HepG2 (cell line): ENCODE measurements around the gene SHISA6. TPM values are rescaled to one million over a fixed set of nuclear protein-coding genes. Genes with fewer than 3 reads are reported as not detected.

Experiments
- ATAC-seq: fragments of 200-7000 bp; cut with Tn5 transposase; 3 replicates; pipeline ENCODE4 v1.9.1; 2020; ENCODE audit warnings: mild to moderate bottlenecking, moderate library complexity
- BruUV-seq: library from RNA; stranded (reverse); fragments of 400-500 nt; replicated peaks from 2 replicates; lab custom pipeline; 2021; lab: Mats Ljungman, UMichigan
- CTCF ChIA-PET: fragments of 300-600 bp; formaldehyde crosslinking; extraction: SDS; loops from one replicate; lab custom pipeline; 2021; ENCODE audit warnings: low total read pairs, inconsistent platforms, low intra/inter-chr PET ratio; lab: Yijun Ruan, JAX
- POLR2A ChIA-PET: fragments of 350-600 bp; sonication (Branson Sonifier 250); formaldehyde crosslinking; loops from one replicate; lab custom pipeline; 2020; ENCODE audit warnings: antibody characterized with exemption, inconsistent platforms; lab: Yijun Ruan, JAX
- DNase-seq: peaks from one replicate; pipeline ENCODE4 v3.0.0-alpha.2; 2015; ENCODE audit warnings: low spot score
- FAIRE-seq: peaks from 3 replicates; lab custom pipeline; 2011; peaks lifted over from hg19 to GRCh38; lab: Jason Lieb, UNC
- H2AFZ ChIP-seq: one replicate; pipeline ENCODE4 v1.6.1; 2011; ENCODE audit warnings: low read length, inconsistent platforms
- H3K27ac ChIP-seq: fragments of 300-600 bp; 3 replicates; pipeline ENCODE4 v1.8.0; 2011; ENCODE audit warnings: mixed run types, mild to moderate bottlenecking, mixed read lengths, low read length, inconsistent platforms; ENCODE audit not compliant: insufficient read depth; ENCODE audit errors: extremely low read length
- H3K27me3 ChIP-seq, 2 experiments: fragments of 200-600 bp in 1 of 2; 2 replicates in 1 of 2; 3 replicates in 1 of 2; pipeline versions ENCODE4 v1.6.0 to v1.8.0; 2011; ENCODE audit warnings: low read length in 2 of 2, mild to moderate bottlenecking in 2 of 2, moderate library complexity in 2 of 2, inconsistent platforms in 1 of 2; ENCODE audit not compliant: insufficient read depth in 2 of 2, control insufficient read depth in 1 of 2
- H3K36me3 ChIP-seq, 2 experiments: fragments of 200-600 bp in 1 of 2; replicated peaks in 1 of 2; 2 replicates in 1 of 2; 3 replicates in 1 of 2; pipeline versions ENCODE4 v1.5.1 to v1.8.0; 2011; ENCODE audit warnings: low read length in 2 of 2, inconsistent platforms in 1 of 2; ENCODE audit not compliant: insufficient read depth in 2 of 2, control insufficient read depth in 1 of 2
- H3K4me1 ChIP-seq: 2 replicates; pipeline ENCODE4 v1.5.1; 2012; ENCODE audit warnings: low read length, inconsistent platforms; ENCODE audit not compliant: insufficient read depth
- H3K4me2 ChIP-seq: 2 replicates; pipeline ENCODE4 v1.6.0; 2011; ENCODE audit warnings: low read depth, low read length, inconsistent platforms
- H3K4me3 ChIP-seq, 3 experiments: fragments of 200-600 bp in 1 of 3; sonication (generic), shearing (Covaris generic) in 1 of 3; replicated peaks in 1 of 3; 2 replicates each; pipeline ENCODE4 v1.5.1; 2011 to 2016; ENCODE audit warnings: low read length in 3 of 3, inconsistent platforms in 2 of 3, low read depth in 2 of 3, mild to moderate bottlenecking in 2 of 3, control low read depth in 1 of 3, mixed read lengths in 1 of 3; ENCODE audit not compliant: insufficient read depth in 1 of 3
- H3K79me2 ChIP-seq: one replicate; pipeline ENCODE4 v1.6.1; 2011; ENCODE audit warnings: low read length, inconsistent platforms; ENCODE audit not compliant: insufficient read depth
- H3K9ac ChIP-seq: 2 replicates; pipeline ENCODE4 v1.6.0; 2011; ENCODE audit warnings: mild to moderate bottlenecking, low read depth, low read length, inconsistent platforms; ENCODE audit not compliant: insufficient read depth
- H3K9me3 ChIP-seq: 2 replicates; pipeline ENCODE4 v1.5.1; 2012; ENCODE audit warnings: mild to moderate bottlenecking, low read length
- H4K20me1 ChIP-seq: 2 replicates; pipeline ENCODE4 v1.6.0; 2011; ENCODE audit warnings: inconsistent platforms, mild to moderate bottlenecking, low read length, moderate library complexity; ENCODE audit not compliant: insufficient read depth
- CCAR2 ChIP-seq: fragments of 200-400 bp; formaldehyde crosslinking; optimal IDR thresholded peaks from 2 replicates; pipeline ENCODE3; 2018; ENCODE audit warnings: low read depth, mild to moderate bottlenecking, low read length, moderate library complexity
- JUN ChIP-seq: sonication (generic); formaldehyde crosslinking; IDR thresholded peaks from 2 replicates; pipeline ENCODE4 v1.4.0; 2020; ENCODE audit warnings: mild to moderate bottlenecking, missing genetic modification reagents
- MBNL3 ChIP-seq: fragments of 250-450 bp; sonication (Bioruptor Pico); conservative IDR thresholded peaks from 2 replicates; pipeline ENCODE4 v1.8.0; 2022; ENCODE audit warnings: mild to moderate bottlenecking, inconsistent platforms
- NR2F1 ChIP-seq, 2 experiments: fragments of 450-650 bp in 1 of 2; formaldehyde crosslinking in 1 of 2; IDR thresholded peaks; 2 replicates each; pipeline versions ENCODE4 v1.5.0 to v1.6.1; 2016 to 2020; ENCODE audit warnings: mild to moderate bottlenecking in 1 of 2, missing compliant biosample characterization in 1 of 2, missing genetic modification reagents in 1 of 2, moderate library complexity in 1 of 2
- PHB2 ChIP-seq: fragments of 450-650 bp; IDR thresholded peaks from 2 replicates; pipeline ENCODE4 v1.6.1; 2018; ENCODE audit not compliant: partially characterized antibody
- TP53 ChIP-seq: sonication (generic); formaldehyde crosslinking; conservative IDR thresholded peaks from 2 replicates; pipeline ENCODE4 v1.4.0; 2020; ENCODE audit warnings: missing genetic modification reagents
- ZNF180 ChIP-seq: sonication (generic); formaldehyde crosslinking; IDR thresholded peaks from 2 replicates; pipeline ENCODE4 v1.4.0; 2020; ENCODE audit warnings: low read depth, missing genetic modification reagents, borderline replicate concordance
- ZNF232 ChIP-seq: sonication (generic); formaldehyde crosslinking; IDR thresholded peaks from 2 replicates; pipeline ENCODE4 v1.4.0; 2020; ENCODE audit warnings: missing genetic modification reagents, borderline replicate concordance
- ZNF263 ChIP-seq: sonication (generic); formaldehyde crosslinking; IDR thresholded peaks from 2 replicates; pipeline ENCODE4 v1.4.0; 2020; ENCODE audit warnings: missing genetic modification reagents
- ZNF430 ChIP-seq: sonication (generic); formaldehyde crosslinking; IDR thresholded peaks from 2 replicates; pipeline ENCODE4 v1.9.0; 2021; ENCODE audit warnings: mild to moderate bottlenecking, missing genetic modification reagents
- ZNF674 ChIP-seq: sonication (generic); formaldehyde crosslinking; IDR thresholded peaks from 2 replicates; pipeline ENCODE4 v1.5.0; 2020; ENCODE audit warnings: low read depth, mild to moderate bottlenecking, missing genetic modification reagents
- ZNF713 ChIP-seq: sonication (generic); formaldehyde crosslinking; IDR thresholded peaks from 2 replicates; pipeline ENCODE4 v1.4.0; 2020; ENCODE audit warnings: mild to moderate bottlenecking, missing genetic modification reagents
- ZNF841 ChIP-seq: sonication (generic); formaldehyde crosslinking; IDR thresholded peaks from 2 replicates; pipeline ENCODE4 v1.8.1; 2023; ENCODE audit warnings: missing genetic modification reagents, borderline replicate concordance
- WGBS: methylation state at CpG from one replicate; pipeline ENCODE4 v1.1.6; 2017; ENCODE audit warnings: low lambda C conversion rate; 5-methylcytosine and 5-hydroxymethylcytosine counted together
- in situ Hi-C: cut with HindIII; loops from 2 replicates; pipeline ENCODE4 v1.10.0; 2017; ENCODE audit warnings: low pct_unique_long_range_greater_than_20kb; ENCODE audit not compliant: extremely low pct_ligation_motif_present
- intact Hi-C: fragments of 100-400 bp; cut with micrococcal nuclease; formaldehyde crosslinking; loops from one replicate; pipeline ENCODE4 v1.10.0; 2022; ENCODE audit not compliant: unreplicated experiment
- polyA plus RNA-seq, 8 experiments: library from polyadenylated mRNA; depleted of rRNA in 3 of 8; stranded (reverse) in 7 of 8; unstranded in 1 of 8; fragments of >200 nt; fragmentation: Illumina TruSeq in 4 of 8; extraction: Trizol in 4 of 8; gene quantifications; 2 replicates each; pipeline versions ENCODE4 v1.2.1 to v1.2.3, GENCODE V29; 2011 to 2016; ENCODE audit warnings: low read depth in 4 of 8, missing spikeins in 1 of 8, mixed read lengths in 1 of 8; ENCODE audit not compliant: insufficient read depth in 1 of 8
- total RNA-seq, 5 experiments: library from RNA; depleted of rRNA; stranded (reverse); fragments of >200 nt; fragmentation: Illumina TruSeq; extraction: Trizol; gene quantifications; 2 replicates each; pipeline ENCODE4 v1.2.3, GENCODE V29; 2016; ENCODE audit warnings: low read depth in 1 of 5
- TF ChIP-seq, protein P1 (sequence below): sonication (generic); formaldehyde crosslinking; IDR thresholded peaks from 2 replicates; pipeline ENCODE4 v1.9.0; 2021; ENCODE audit warnings: missing genetic modification reagents, borderline replicate concordance
- TF ChIP-seq, protein P2 (sequence below): sonication (generic); formaldehyde crosslinking; IDR thresholded peaks from 2 replicates; pipeline ENCODE4 v1.4.0; 2020; ENCODE audit warnings: missing genetic modification reagents
- TF ChIP-seq, protein P3 (sequence below): sonication (generic); formaldehyde crosslinking; IDR thresholded peaks from 2 replicates; pipeline ENCODE4 v1.8.0; 2022; ENCODE audit warnings: mild to moderate bottlenecking, missing genetic modification reagents, moderate library complexity
- TF ChIP-seq, protein P4 (sequence below), 2 experiments: IDR thresholded peaks; 2 replicates each; pipeline ENCODE4 v1.6.1; 2011 to 2012; ENCODE audit warnings: low read length in 2 of 2, borderline replicate concordance in 1 of 2, low read depth in 1 of 2, mild to moderate bottlenecking in 1 of 2, moderate library complexity in 1 of 2

Gene SHISA6
- total and polyA plus RNA-seq, 2 of the 13 experiments (the other 11 are each of a cell fraction or from before 2014, with no cell fraction given), result not detected

DNA sequence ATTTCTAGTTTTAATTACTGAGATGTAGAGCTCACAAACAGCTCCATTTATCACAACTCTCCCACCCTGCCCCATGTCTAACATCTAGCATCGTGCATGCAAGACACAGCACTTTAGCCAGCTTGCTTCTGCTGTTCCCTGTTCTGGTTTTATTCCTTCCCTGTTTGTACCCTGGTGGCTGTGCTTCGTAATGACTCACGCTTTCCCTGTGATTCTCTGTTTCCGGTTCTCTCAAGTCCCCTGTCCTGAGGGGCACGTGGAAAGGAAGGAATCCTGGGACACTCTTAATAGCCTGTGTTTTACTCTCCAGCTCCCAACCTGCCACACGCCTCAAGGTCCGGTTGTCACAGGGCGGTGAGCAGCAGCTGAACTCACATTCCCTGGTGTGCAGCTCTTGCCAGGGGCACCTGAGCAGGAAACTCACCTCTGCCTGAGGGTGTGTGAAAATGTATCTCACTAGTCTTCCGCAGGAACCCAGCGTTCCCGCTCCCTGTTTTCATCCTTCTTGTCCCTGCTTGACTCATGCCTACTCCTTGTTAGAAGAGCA, 10.6 kb downstream of the SHISA6 start:
- H3K36me3 ChIP-seq, result no peaks in the 10 kb centered on the region
- no peaks in the 10 kb centered on the region for H3K79me2 ChIP-seq
- H3K9me3 ChIP-seq, result no peaks in the 10 kb centered on the region
- H4K20me1 ChIP-seq, result no peaks in the 10 kb centered on the region
- in situ Hi-C loops, result no loop called here
- H3K4me3 ChIP-seq, result no peak overlapping the region
- H3K4me2 ChIP-seq, result no peak overlapping the region
- WGBS, result 15% methylated on average over 9 of the region's 11 CpGs
- CTCF ChIA-PET, result no interaction called here
- peaks cover 0 to 18% of the 10 kb centered on the region in 2 experiments; a peak in 2 of 5 replicates for H3K27me3 ChIP-seq
- H2AFZ ChIP-seq, result no peak overlapping the region
- no peak for DNase-seq
- intact Hi-C loops, result no loop called here
- no peak overlapping the region for H3K9ac ChIP-seq
- no peaks in the 10 kb centered on the region for H3K4me1 ChIP-seq
- no peak for FAIRE-seq
- ATAC-seq, result no peak
- no peak overlapping the region for H3K27ac ChIP-seq
- BruUV-seq, result no TSS peak
- POLR2A ChIA-PET, result no interaction called here
- no peak for TF ChIP-seq NR2F1 (CRISPR knock-in tag; IDR thresholded peaks at IDR 0.05)
- TF ChIP-seq ZNF232 (CRISPR knock-in tag), result no peak
- TF ChIP-seq MBNL3, result no peak
- TF ChIP-seq ZNF180 (CRISPR knock-in tag), result no peak
- no peak for TF ChIP-seq ZNF674 (CRISPR knock-in tag)
- TF ChIP-seq, protein P1, sequence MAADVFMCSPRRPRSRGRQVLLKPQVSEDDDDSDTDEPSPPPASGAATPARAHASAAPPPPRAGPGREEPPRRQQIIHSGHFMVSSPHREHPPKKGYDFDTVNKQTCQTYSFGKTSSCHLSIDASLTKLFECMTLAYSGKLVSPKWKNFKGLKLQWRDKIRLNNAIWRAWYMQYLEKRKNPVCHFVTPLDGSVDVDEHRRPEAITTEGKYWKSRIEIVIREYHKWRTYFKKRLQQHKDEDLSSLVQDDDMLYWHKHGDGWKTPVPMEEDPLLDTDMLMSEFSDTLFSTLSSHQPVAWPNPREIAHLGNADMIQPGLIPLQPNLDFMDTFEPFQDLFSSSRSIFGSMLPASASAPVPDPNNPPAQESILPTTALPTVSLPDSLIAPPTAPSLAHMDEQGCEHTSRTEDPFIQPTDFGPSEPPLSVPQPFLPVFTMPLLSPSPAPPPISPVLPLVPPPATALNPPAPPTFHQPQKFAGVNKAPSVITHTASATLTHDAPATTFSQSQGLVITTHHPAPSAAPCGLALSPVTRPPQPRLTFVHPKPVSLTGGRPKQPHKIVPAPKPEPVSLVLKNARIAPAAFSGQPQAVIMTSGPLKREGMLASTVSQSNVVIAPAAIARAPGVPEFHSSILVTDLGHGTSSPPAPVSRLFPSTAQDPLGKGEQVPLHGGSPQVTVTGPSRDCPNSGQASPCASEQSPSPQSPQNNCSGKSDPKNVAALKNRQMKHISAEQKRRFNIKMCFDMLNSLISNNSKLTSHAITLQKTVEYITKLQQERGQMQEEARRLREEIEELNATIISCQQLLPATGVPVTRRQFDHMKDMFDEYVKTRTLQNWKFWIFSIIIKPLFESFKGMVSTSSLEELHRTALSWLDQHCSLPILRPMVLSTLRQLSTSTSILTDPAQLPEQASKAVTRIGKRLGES, result no peak
- no peak for TF ChIP-seq ZNF713 (CRISPR knock-in tag)
- no peak for TF ChIP-seq CCAR2
- TF ChIP-seq, protein P2, sequence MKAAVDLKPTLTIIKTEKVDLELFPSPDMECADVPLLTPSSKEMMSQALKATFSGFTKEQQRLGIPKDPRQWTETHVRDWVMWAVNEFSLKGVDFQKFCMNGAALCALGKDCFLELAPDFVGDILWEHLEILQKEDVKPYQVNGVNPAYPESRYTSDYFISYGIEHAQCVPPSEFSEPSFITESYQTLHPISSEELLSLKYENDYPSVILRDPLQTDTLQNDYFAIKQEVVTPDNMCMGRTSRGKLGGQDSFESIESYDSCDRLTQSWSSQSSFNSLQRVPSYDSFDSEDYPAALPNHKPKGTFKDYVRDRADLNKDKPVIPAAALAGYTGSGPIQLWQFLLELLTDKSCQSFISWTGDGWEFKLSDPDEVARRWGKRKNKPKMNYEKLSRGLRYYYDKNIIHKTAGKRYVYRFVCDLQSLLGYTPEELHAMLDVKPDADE (CRISPR knock-in tag), result no peak
- no peak for TF ChIP-seq ZNF430
- TF ChIP-seq PHB2, result no peak
- TF ChIP-seq, protein P3, sequence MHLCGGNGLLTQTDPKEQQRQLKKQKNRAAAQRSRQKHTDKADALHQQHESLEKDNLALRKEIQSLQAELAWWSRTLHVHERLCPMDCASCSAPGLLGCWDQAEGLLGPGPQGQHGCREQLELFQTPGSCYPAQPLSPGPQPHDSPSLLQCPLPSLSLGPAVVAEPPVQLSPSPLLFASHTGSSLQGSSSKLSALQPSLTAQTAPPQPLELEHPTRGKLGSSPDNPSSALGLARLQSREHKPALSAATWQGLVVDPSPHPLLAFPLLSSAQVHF (CRISPR knock-in tag), result no peak
- no peak for TF ChIP-seq ZNF841
- no peak for TF ChIP-seq ZNF263 (CRISPR knock-in tag)
- no peak for TF ChIP-seq JUN (CRISPR knock-in tag)
- no peak for TF ChIP-seq TP53 (CRISPR knock-in tag)
- TF ChIP-seq, protein P4, sequence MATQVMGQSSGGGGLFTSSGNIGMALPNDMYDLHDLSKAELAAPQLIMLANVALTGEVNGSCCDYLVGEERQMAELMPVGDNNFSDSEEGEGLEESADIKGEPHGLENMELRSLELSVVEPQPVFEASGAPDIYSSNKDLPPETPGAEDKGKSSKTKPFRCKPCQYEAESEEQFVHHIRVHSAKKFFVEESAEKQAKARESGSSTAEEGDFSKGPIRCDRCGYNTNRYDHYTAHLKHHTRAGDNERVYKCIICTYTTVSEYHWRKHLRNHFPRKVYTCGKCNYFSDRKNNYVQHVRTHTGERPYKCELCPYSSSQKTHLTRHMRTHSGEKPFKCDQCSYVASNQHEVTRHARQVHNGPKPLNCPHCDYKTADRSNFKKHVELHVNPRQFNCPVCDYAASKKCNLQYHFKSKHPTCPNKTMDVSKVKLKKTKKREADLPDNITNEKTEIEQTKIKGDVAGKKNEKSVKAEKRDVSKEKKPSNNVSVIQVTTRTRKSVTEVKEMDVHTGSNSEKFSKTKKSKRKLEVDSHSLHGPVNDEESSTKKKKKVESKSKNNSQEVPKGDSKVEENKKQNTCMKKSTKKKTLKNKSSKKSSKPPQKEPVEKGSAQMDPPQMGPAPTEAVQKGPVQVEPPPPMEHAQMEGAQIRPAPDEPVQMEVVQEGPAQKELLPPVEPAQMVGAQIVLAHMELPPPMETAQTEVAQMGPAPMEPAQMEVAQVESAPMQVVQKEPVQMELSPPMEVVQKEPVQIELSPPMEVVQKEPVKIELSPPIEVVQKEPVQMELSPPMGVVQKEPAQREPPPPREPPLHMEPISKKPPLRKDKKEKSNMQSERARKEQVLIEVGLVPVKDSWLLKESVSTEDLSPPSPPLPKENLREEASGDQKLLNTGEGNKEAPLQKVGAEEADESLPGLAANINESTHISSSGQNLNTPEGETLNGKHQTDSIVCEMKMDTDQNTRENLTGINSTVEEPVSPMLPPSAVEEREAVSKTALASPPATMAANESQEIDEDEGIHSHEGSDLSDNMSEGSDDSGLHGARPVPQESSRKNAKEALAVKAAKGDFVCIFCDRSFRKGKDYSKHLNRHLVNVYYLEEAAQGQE (IDR thresholded peaks at IDR 0.05; ENCODE audit: borderline replicate concordance in 1 of 2, low read depth in 1 of 2, low read length in 2 of 2), result no peak
